Measurements from ENCODE around the gene EPB41L4A.

- TF ChIP-seq, protein P1, sequence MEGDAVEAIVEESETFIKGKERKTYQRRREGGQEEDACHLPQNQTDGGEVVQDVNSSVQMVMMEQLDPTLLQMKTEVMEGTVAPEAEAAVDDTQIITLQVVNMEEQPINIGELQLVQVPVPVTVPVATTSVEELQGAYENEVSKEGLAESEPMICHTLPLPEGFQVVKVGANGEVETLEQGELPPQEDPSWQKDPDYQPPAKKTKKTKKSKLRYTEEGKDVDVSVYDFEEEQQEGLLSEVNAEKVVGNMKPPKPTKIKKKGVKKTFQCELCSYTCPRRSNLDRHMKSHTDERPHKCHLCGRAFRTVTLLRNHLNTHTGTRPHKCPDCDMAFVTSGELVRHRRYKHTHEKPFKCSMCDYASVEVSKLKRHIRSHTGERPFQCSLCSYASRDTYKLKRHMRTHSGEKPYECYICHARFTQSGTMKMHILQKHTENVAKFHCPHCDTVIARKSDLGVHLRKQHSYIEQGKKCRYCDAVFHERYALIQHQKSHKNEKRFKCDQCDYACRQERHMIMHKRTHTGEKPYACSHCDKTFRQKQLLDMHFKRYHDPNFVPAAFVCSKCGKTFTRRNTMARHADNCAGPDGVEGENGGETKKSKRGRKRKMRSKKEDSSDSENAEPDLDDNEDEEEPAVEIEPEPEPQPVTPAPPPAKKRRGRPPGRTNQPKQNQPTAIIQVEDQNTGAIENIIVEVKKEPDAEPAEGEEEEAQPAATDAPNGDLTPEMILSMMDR (IDR thresholded peaks at IDR 0.05; ENCODE audit: insufficient read depth, low read depth, low read length) = no peak
- no peak for TF ChIP-seq EZH2 (IDR thresholded peaks at IDR 0.05; ENCODE audit: insufficient read depth, low read length)
Observed at GRCh38 chr5:112253478-112254250, 165.4 kb downstream of the EPB41L4A start.
